Stimulated activated CD8-positive, alpha-beta memory T cell treated with anti-CD3 and anti-CD28 coated beads, Interleukin-12 subunit alpha, Interleukin-12 subunit beta, amount 100 ng/mL, for 24 hours (primary cell): ENCODE results near the gene MEOX2.

Source experiments
- DNase-seq: peaks from one replicate; pipeline ENCODE4 v3.0.0-alpha.2; 2020; ENCODE audit errors: extremely low read depth

Gene MEOX2

DNA sequence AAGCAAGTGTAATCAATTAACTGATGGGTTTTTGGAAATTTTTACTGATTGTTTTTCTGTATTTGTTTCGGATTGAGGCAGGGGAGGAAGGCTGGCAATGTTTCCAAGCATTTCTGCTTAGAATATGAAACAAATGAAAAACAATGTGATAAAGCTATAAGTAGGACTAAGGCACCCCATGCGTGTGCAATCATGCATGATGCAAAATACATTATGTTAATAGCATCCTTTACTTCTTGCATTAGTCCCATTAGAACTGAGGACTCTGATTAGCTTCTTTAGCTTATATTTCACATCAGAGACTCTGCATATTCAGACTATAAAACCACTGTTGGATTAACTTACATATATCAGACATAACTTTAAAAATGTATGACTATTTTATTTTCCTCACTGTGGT lies 76.0 kb downstream of the MEOX2 start:
- DNase-seq = no peak

GRCh38 chr7:15609287-15609686 lies 77.2 kb downstream of the MEOX2 start:
- DNase-seq = no peak

DNA sequence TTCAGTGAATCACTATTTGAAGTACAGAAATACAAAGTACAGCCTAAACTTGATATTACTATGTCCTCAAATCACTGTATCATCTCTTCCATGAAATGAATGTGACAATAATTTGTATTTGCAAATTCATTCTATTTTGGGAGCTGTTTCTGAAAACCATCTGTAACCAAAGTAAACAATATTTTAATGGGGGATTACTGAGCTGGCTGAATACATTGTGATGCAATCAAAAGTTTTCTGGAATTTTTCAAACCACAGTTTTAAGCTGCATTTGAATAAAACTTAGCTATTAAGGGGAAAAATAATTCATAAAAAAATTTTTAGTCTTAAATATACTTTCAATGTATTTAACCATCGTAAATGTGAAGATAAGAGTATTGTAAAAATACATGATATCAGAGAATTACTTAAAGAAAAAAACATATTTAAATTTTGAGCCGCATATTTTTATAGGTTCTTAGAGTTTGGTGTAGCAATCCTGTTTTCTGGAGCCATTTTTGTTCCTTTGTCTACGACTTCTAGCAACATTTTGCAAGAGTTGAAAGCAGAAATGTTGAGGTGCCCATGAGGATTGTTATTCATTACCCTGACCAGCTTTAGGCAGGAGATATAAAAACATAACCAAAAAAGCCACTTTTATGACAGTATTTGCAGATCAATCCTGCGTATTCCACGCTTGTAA lies 78.8 kb downstream of the MEOX2 start:
- DNase-seq = no peak

DNA sequence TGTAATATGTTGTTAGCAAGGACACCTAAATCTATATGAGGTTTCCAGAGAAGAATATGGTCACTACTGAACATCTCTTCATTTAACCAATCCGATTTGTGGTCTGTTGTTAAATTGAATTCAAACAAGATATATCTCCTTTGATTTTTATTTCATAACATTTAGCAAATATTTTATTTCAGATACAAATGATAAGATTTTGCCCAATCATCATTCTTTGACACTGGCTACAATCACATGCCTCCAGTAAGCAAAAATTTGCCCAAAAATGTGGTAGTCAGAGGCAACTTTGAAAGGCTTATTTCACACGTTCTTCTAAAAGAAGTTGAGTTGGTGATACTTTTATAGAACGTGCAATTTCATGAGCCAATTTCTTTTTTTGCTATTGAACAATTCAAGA lies 79.9 kb downstream of the MEOX2 start:
- no peak for DNase-seq

GRCh38 chr7:15604166-15604565 lies 82.3 kb downstream of the MEOX2 start:
- DNase-seq = no peak

- no peak for DNase-seq
Measured at GRCh38 chr7:15603124-15603523, 83.4 kb downstream of the MEOX2 start.

DNA sequence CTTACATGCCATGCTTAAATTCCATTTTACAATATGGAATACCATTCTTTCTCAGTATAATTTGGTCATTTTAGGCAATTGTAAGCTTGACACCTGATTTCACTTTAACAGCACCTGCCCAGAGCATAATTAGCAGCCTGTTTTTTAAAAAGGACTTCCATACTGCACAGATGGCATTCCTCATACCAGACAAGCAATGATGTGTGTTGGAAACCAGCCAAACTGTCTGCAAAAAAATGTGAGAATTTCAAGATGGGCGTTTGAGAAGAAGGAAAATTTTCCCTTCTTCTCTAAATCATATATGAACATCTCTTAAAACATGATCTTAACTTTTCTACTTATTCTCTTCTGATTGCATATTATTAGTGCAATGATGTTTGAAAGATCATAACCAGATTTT lies 84.2 kb downstream of the MEOX2 start:
- DNase-seq = no peak

DNA sequence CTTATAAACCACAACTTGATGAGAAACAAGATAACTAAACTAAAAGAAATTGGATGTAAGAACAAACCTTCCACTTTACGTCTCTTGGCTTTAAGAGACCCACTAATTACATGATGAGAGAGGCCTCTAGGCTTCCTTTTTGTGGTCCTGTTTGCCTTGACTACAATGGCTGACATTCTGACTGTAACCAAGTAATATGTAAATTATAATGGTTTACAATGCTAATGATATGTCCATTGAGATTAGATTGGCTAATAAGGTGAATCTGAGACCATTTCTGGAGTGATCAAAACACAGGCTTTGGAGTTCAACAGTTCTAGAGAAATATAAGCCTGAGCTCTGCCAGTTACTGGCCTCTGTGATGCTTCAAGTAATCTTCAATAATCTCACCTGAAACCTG lies 85.3 kb downstream of the MEOX2 start:
- DNase-seq = no peak

DNA sequence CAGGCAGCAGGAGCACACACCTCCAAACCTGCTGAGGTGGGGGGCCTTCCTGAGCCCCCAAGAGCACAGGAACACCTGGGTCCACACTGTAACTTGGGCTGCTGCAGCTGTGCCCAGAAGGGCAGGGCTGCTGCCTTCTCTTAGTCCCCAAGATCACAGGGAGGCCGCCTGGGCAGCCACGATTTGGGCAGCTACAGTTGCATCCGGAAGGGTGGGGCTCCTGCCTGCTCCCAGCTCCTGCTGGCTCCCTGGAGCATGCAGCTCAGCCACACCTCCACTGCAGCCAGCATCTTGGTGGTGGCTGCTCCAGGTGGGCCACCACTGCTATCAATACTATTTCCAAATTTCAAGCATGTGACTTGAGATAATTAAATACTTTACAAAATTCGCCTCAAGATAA lies 86.2 kb downstream of the MEOX2 start:
- no peak for DNase-seq

- DNase-seq = no peak
Measured at GRCh38 chr7:15594461-15594860, 92.0 kb downstream of the MEOX2 start.

GRCh38 chr7:15593382-15593781 lies 93.1 kb downstream of the MEOX2 start:
- DNase-seq = no peak

- no peak for DNase-seq
Measured at GRCh38 chr7:15586266-15586665, 100.2 kb downstream of the MEOX2 start.

GRCh38 chr7:15584575-15584974 lies 101.9 kb downstream of the MEOX2 start:
- no peak for DNase-seq

GRCh38 chr7:15582773-15583172 lies 103.7 kb downstream of the MEOX2 start:
- no peak for DNase-seq

DNA sequence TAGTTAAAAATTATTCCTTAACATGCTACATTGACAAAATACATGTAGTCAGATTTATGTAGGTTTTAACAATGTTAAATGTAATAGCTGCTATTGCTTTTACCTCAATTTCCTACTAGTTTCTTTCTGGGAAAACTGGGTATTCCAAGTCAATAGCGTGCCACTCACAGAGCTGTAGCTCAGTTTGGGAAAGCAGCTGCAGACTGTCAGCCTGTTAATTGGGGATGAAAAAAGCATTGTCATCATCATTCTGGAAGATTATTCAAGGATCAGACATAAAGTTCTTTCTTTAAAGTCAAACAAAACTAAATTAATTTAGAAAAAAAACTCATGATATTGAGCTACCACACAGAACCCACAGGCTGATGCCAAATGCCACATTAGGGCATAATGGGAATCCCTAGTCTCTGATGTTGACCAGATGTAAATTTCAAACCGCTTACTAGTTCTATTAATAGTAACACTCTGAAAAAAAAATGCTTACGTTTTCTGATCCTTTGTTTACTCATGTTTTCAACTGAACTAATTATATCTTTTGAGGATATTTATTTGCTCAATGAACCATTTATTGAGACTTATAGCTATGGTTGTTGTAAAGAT lies 105.0 kb downstream of the MEOX2 start:
- DNase-seq = no peak

DNA sequence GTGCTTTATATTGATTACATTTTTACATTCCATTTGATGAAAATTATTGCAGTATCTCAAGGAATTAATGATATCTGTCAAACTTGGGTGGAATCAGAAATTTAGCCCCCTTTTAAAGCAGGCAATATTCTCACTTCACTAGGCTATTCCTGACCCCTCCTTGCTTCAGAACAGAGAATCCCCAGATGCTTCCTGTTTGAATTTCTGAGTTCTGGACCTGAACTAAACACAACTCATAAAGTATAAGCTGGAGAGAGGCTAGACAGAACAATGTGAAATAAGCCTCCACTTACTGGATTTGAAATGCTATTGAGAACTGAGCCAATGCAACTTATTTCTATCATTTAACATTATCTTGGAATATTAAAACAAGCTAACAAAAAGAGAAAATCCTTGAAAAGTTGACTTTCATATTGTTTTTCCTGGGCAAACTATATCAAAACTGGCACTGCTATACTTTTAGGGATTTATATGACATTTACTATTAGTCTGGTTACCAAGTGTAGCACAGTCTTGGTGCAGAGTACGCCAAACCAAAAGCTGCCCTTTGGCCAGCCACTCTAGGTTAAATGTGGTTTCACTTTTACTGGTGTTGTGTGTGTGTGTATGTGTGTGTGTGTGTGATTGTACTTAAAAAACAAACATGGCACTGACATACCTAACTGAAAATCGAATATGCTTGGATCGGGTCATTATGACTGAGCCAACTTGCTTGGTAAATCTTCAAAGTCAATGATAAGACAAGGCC lies 105.7 kb downstream of the MEOX2 start:
- no peak for DNase-seq

DNA sequence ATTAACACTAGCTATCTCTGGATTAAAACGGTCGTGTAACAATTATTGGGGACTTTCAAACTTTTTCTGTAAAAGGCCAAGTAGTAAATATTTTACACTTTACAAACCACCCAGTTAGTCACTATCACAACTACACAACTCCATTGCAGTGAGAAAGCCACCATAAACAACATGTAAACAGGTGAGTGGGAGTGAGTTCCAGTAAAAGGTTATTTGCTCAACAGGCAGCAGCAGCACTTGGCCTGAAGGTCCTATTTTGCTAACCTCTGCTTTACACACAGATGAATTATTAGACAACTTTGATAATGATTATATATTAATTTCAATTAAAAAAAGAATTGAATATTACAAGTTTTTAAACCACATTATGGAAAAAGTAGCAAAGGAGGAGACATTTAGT lies 108.9 kb downstream of the MEOX2 start:
- DNase-seq = no peak

DNA sequence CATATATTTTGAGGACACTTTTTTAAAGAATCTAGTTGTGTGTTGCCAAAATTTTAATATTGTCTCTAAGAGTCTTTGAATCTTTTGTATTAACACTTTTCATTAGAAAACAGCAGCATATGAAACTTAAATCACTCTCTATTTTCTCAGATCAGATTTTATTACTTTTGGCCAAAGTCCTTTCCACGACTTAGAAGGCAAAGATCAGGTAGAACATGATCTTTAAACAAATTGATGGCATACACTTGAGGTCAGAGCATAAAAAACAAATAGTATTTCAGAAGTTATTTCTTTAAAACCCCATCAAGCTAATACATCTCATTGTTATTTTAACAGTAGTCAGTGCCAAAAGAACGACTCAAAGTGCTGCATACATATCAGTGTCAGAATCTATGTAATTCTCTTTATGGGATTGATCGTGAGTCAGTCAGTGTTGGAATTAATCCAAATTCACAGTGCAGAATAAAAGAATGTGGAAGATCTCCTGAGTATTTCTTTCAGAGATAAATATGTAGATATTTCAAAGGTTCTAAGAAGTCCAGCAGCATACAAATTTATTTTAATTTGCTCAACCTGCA lies 115.1 kb downstream of the MEOX2 start:
- no peak for DNase-seq

DNA sequence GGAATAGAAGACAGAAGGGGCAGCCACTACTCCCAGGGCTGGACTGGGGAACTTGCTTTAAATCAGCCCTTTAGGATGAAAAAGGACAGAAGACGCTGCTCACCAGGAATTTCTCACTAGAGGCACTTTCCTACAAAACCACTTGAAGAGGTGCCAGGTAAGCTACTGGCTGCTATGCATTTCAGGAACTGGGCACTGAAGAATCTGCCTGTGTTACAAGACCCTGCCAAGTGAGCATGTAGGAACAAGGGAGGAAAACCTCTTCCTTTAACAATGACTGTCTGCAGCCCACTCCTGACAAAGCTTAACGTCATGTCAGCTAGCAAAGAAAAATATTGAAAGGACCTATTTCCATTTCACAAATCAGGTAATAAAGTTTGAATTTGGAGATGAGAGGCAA lies 118.8 kb downstream of the MEOX2 start:
- no peak for DNase-seq

GRCh38 chr7:15567036-15567435 lies 119.4 kb downstream of the MEOX2 start:
- no peak for DNase-seq

DNA sequence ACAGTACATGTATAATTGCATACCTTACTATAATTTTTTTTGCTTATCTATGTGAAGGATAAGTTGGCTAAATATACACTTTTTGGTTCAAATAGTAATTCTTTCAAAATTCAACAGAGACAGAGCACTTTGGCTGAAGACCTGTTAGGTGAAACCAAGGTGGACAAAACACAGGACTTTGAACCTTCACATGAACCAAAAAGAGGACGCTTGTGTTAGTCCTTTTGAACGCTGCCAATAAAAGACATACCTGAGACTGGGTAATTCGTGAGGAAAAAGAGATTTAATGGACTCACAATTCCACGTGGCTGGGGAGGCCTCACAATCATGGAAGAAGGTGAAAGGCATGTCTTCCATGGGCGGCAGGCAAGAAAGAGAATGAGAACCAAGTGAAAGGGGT lies 120.0 kb downstream of the MEOX2 start:
- DNase-seq = no peak

GRCh38 chr7:15561835-15562234 lies 124.6 kb downstream of the MEOX2 start, which contains the start of gene AGMO:
AGMO (minus strand) TSS chr7:15562015.
- DNase-seq = no peak
